Caco-2 (cell line): ENCODE measurements around the gene ELF1. TPM values are rescaled to one million over a fixed set of nuclear protein-coding genes. Genes with fewer than 3 reads are reported as not detected.
"Not testable (repeated sequence)": the region's sequence is repeated elsewhere in the genome, so short reads cannot be mapped to it uniquely, and the experiment has no call there.

ENCODE experiments used
- BruUV-seq: library from RNA; stranded (reverse); fragments of 400-500 nt; replicated peaks from 2 replicates; lab custom pipeline; 2021; lab: Mats Ljungman, UMichigan
- CTCF ChIA-PET: fragments of 300-600 bp; sonication (Branson Sonifier 250); formaldehyde crosslinking; loops from one replicate; lab custom pipeline; 2022; ENCODE audit warnings: antibody characterized with exemption; lab: Charles Lee
- POLR2A ChIA-PET: fragments of 300-600 bp; sonication (Branson Sonifier 250); formaldehyde crosslinking; loops from one replicate; lab custom pipeline; 2022; ENCODE audit warnings: antibody characterized with exemption; lab: Charles Lee
- DNase-seq, 2 experiments: peaks; one replicate each; pipeline versions ENCODE4 v3.0.0 to v3.0.0-alpha.2; 2020 to 2022
- H3K27me3 ChIP-seq: replicated peaks from 2 replicates; pipeline ENCODE4 v1.6.0; 2011; ENCODE audit warnings: low read length; ENCODE audit not compliant: control insufficient read depth, insufficient read depth
- H3K36me3 ChIP-seq: 2 replicates; pipeline ENCODE4 v1.5.1; 2011; ENCODE audit warnings: low read length; ENCODE audit not compliant: control insufficient read depth, insufficient read depth
- H3K4me1 ChIP-seq: fragments of 250-450 bp; sonication (Bioruptor Pico); 2 replicates; pipeline ENCODE4 v1.5.1; 2020; ENCODE audit warnings: mild to moderate bottlenecking
- H3K4me3 ChIP-seq: 2 replicates; pipeline ENCODE4 v1.5.1; 2011; ENCODE audit warnings: low read depth, mild to moderate bottlenecking, control low read depth, low read length
- H3K9me3 ChIP-seq: fragments of 250-450 bp; sonication (Bioruptor Pico); 2 replicates; pipeline ENCODE4 v1.5.1; 2020; ENCODE audit warnings: mild to moderate bottlenecking, moderate library complexity
- H3K27ac Mint-ChIP-seq: one replicate; pipeline ENCODE4 v1.8.0; 2022; ENCODE audit warnings: mixed read lengths; ENCODE audit not compliant: unreplicated experiment
- H3K27me3 Mint-ChIP-seq: one replicate; pipeline ENCODE4 v1.8.0; 2022; ENCODE audit warnings: mixed read lengths; ENCODE audit not compliant: insufficient read depth, unreplicated experiment
- H3K36me3 Mint-ChIP-seq: one replicate; pipeline ENCODE4 v1.8.0; 2022; ENCODE audit warnings: mild to moderate bottlenecking, mixed read lengths; ENCODE audit not compliant: insufficient read depth, unreplicated experiment
- H3K4me1 Mint-ChIP-seq: one replicate; pipeline ENCODE4 v1.8.0; 2022; ENCODE audit warnings: low read depth, mixed read lengths; ENCODE audit not compliant: unreplicated experiment
- H3K4me3 Mint-ChIP-seq: one replicate; pipeline ENCODE4 v1.8.0; 2022; ENCODE audit warnings: mild to moderate bottlenecking, moderate library complexity, mixed read lengths; ENCODE audit not compliant: unreplicated experiment
- H3K9me3 Mint-ChIP-seq: one replicate; pipeline ENCODE4 v1.8.0; 2022; ENCODE audit warnings: mixed read lengths; ENCODE audit not compliant: unreplicated experiment
- intact Hi-C: fragments of 100-400 bp; cut with micrococcal nuclease; formaldehyde crosslinking; loops from one replicate; pipeline ENCODE4 v1.10.0; 2022; ENCODE audit not compliant: unreplicated experiment
- total RNA-seq: library from RNA; stranded (reverse); gene quantifications from 2 replicates; pipeline ENCODE4 v1.2.3, GENCODE V29; 2022
- TF ChIP-seq, protein P1 (sequence below), 2 experiments: fragments of 200-600 bp in 1 of 2; IDR thresholded peaks; 1 replicate in 1 of 2; 2 replicates in 1 of 2; pipeline versions ENCODE4 v1.5.1 to v1.8.0; 2011 to 2022; ENCODE audit warnings: antibody characterized with exemption in 1 of 2, control low read depth in 1 of 2, inconsistent platforms in 1 of 2, low read depth in 1 of 2, low read length in 1 of 2, mild to moderate bottlenecking in 1 of 2, moderate library complexity in 1 of 2; ENCODE audit not compliant: insufficient read depth in 1 of 2, severe bottlenecking in 1 of 2, unreplicated experiment in 1 of 2

The ELF1 gene
- total RNA-seq, 1 experiment from 2014 or later: 116 TPM

DNA sequence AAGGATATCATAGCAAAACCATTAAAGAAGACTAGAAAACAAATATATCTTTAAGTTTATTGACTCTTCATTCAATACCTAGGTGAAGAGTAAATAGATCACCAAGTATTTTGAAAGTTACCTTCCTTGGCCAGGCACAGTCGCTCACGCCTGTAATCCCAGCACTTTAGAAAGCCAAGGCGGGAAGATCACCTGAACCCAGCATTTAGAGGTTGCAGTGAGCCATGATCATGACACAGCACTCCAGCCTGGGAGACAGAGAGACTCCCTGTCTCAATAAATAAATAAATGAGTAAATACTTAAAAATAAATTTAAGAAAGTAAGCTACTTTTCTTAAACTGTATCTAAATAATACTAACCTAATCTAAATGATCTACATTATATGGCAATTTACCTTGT lies 33.3 kb upstream of the ELF1 start:
- Histone ChIP-seq H3K9me3 (peaks cover 15% of the 10 kb centered on the region), H3K4me1 (peaks cover 27% of the 10 kb centered on the region), H3K4me3 (no peak overlapping the region), H3K36me3 (peaks cover 5% of the 10 kb centered on the region), H3K27me3 (no peaks in the 10 kb centered on the region)
- Mint-ChIP-seq H3K36me3 (peaks cover 76% of the 10 kb centered on the region), H3K4me3 (no peak overlapping the region), H3K27ac (no peak overlapping the region), H3K4me1 (peaks cover 43% of the 10 kb centered on the region), H3K27me3 (no peaks in the 10 kb centered on the region), H3K9me3 (peaks cover 19% of the 10 kb centered on the region)
- intact Hi-C loops: no loop called here
- no TSS peak for BruUV-seq
- DNase-seq: no peak
- ChIA-PET CTCF (interaction anchor here (0.7 kb wide), 1 partner anchor 139 kb away, joined by 3 read pairs; no protein-coding TSS in a partner anchor), POLR2A (no interaction called here)
- TF ChIP-seq, protein P1, sequence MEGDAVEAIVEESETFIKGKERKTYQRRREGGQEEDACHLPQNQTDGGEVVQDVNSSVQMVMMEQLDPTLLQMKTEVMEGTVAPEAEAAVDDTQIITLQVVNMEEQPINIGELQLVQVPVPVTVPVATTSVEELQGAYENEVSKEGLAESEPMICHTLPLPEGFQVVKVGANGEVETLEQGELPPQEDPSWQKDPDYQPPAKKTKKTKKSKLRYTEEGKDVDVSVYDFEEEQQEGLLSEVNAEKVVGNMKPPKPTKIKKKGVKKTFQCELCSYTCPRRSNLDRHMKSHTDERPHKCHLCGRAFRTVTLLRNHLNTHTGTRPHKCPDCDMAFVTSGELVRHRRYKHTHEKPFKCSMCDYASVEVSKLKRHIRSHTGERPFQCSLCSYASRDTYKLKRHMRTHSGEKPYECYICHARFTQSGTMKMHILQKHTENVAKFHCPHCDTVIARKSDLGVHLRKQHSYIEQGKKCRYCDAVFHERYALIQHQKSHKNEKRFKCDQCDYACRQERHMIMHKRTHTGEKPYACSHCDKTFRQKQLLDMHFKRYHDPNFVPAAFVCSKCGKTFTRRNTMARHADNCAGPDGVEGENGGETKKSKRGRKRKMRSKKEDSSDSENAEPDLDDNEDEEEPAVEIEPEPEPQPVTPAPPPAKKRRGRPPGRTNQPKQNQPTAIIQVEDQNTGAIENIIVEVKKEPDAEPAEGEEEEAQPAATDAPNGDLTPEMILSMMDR (IDR thresholded peaks at IDR 0.05; ENCODE audit: insufficient read depth in 1 of 2, low read depth in 1 of 2, low read length in 1 of 2, severe bottlenecking in 1 of 2, unreplicated experiment in 1 of 2): no peak

DNA sequence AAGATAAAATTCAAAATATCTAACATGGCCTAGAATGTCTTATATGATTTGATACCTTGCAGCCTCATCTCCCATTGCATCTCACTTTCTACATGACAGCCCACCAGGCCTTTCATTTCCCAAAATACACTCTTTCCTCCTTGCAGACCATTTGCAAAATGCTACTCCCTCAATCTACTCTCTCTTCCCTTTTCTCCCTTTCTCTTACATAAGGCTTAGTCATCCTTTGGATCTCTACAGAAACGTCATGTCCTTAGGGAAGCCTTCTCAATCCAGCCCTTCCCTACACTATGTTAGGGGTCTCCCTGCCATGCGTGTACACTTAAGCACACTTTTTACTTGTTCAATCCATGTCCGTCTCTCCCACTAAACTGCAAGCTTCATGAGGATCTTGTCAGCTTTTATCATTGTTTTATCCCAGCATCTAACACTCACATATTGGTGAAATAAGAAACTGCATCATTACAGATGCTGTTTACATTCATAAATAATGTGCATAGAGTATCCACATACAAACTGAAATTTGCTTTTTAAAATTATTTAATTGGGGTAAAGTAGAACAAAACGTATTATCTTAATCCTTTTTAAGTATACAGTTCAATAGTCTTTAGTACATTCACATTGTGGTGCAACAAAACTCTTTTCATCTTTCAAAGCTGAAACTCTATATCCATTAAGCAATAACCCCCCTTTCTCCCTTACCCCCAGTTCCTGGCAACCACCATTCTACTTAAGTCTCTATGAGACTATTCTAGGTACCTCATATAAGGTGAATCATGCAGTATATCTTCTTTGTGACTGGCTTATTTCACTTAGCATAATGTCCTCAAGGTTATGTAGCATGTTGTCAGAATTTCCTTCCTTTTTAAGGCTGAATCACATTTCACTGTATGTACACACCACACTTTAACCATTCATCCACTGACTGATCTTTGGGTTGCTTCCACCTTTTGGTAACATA lies 30.6 kb upstream of the ELF1 start:
- H3K4me3 Mint-ChIP-seq: no peak overlapping the region
- intact Hi-C loops: no loop called here
- TF ChIP-seq, protein P1 (IDR thresholded peaks at IDR 0.05; ENCODE audit: insufficient read depth in 1 of 2, low read depth in 1 of 2, low read length in 1 of 2, severe bottlenecking in 1 of 2, unreplicated experiment in 1 of 2): no peak
- no peak for DNase-seq
- ChIA-PET CTCF (no interaction called here), POLR2A (no interaction called here)
- H3K36me3 Mint-ChIP-seq: peaks cover 85% of the 10 kb centered on the region
- H3K4me1 ChIP-seq: peaks cover 5% of the 10 kb centered on the region
- peaks cover 16% of the 10 kb centered on the region for H3K9me3 ChIP-seq
- H3K9me3 Mint-ChIP-seq: peaks cover 45% of the 10 kb centered on the region
- H3K36me3 ChIP-seq: peaks cover 5% of the 10 kb centered on the region
- H3K27me3 ChIP-seq: no peaks in the 10 kb centered on the region
- H3K27me3 Mint-ChIP-seq: no peaks in the 10 kb centered on the region
- H3K27ac Mint-ChIP-seq: peak overlapping the region; percentile 4
- H3K4me3 ChIP-seq: no peak overlapping the region
- peaks cover 17% of the 10 kb centered on the region for H3K4me1 Mint-ChIP-seq
- BruUV-seq: no TSS peak

DNA sequence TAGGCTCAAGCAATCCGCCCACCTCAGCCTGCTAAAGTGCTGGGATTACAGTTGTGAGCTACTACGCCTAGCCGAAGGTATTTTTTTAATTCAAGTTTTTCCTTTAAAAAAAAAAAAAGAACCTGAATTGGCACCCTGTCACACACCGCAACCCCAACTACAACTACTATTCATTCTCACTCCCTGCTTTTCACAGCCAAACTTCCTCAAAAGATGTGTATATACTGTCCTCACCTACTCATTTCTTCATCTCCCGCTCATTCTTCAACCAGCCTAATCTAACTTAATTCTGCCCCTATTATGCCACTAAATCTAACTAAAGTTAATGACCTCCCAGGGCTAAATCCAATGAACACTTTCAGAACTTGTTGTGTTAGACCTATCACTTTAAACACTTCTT lies 29.5 kb upstream of the ELF1 start:
- H3K4me1 ChIP-seq: no peaks in the 10 kb centered on the region; the same call in 1 of the 2 replicates
- TF ChIP-seq, protein P1 (IDR thresholded peaks at IDR 0.05; ENCODE audit: insufficient read depth in 1 of 2, low read depth in 1 of 2, low read length in 1 of 2, severe bottlenecking in 1 of 2, unreplicated experiment in 1 of 2): no peak
- H3K36me3 Mint-ChIP-seq: peaks cover 87% of the 10 kb centered on the region
- no peak for DNase-seq
- BruUV-seq: no TSS peak
- intact Hi-C loops: no loop called here
- H3K27ac Mint-ChIP-seq: peak overlapping the region; percentile 34
- H3K4me1 Mint-ChIP-seq: peaks cover 12% of the 10 kb centered on the region
- H3K27me3 ChIP-seq: no peaks in the 10 kb centered on the region
- H3K4me3 ChIP-seq: no peak overlapping the region
- CTCF ChIA-PET: no interaction called here
- no peak overlapping the region for H3K4me3 Mint-ChIP-seq
- no peaks in the 10 kb centered on the region for H3K27me3 Mint-ChIP-seq
- POLR2A ChIA-PET: no interaction called here
- peaks cover 16% of the 10 kb centered on the region for H3K9me3 ChIP-seq
- peaks cover 51% of the 10 kb centered on the region for H3K9me3 Mint-ChIP-seq
- peaks cover 5% of the 10 kb centered on the region for H3K36me3 ChIP-seq

DNA sequence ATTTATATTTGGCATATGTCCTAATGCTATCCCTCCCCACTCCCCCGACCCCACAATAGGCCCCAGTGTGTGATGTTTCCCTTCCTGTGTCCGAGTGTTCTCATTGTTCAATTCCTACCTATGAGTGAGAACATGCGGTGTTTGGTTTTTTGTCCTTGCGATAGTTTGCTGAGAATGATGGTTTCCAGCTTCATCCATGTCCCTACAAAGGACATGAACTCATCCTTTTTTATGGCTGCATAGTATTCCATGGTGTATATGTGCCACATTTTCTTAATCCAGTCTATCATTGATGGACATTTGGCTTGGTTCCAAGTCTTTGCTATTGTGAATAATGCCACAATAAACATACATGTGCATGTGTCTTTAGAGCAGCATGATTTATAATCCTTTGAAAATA lies 23.3 kb upstream of the ELF1 start:
- intact Hi-C loops, H3K4me1 ChIP-seq, H3K4me1 Mint-ChIP-seq, H3K27me3 ChIP-seq, BruUV-seq, H3K4me3 ChIP-seq, H3K27me3 Mint-ChIP-seq, H3K9me3 ChIP-seq, DNase-seq, CTCF ChIA-PET, H3K27ac Mint-ChIP-seq, H3K36me3 ChIP-seq, POLR2A ChIA-PET, H3K4me3 Mint-ChIP-seq: not testable (repeated sequence)
- H3K36me3 Mint-ChIP-seq: peaks cover 70% of the 10 kb centered on the region
- H3K9me3 Mint-ChIP-seq: peaks cover 41% of the 10 kb centered on the region
